Stimulated activated effector memory CD8-positive, alpha-beta T cell treated with anti-CD3 and anti-CD28 coated beads, Interleukin-12 subunit alpha, Interleukin-12 subunit beta, amount 100 ng/mL, for 72 hours (primary cell): Measurements from ENCODE around the gene UVSSA.

Experiments used
- ATAC-seq: fragments of 150-1000 bp; cut with Tn5 transposase; 2 replicates; pipeline ENCODE4 v1.10.0; 2021
- DNase-seq, 2 donors: peaks; one replicate each; pipeline ENCODE4 v3.0.0; 2021 to 2022; ENCODE audit warnings: low spot score in 2 of 2
- H3K27ac Mint-ChIP-seq: one replicate; pipeline ENCODE4 v1.8.0; 2022; ENCODE audit warnings: mild to moderate bottlenecking, mixed read lengths
- H3K36me3 Mint-ChIP-seq: one replicate; pipeline ENCODE4 v1.8.0; 2022; ENCODE audit warnings: mild to moderate bottlenecking, mixed read lengths
- H3K4me1 Mint-ChIP-seq: one replicate; pipeline ENCODE4 v1.8.0; 2022; ENCODE audit warnings: mixed read lengths
- H3K4me3 Mint-ChIP-seq: one replicate; pipeline ENCODE4 v1.8.0; 2022; ENCODE audit warnings: mild to moderate bottlenecking, mixed read lengths
- H3K9me3 Mint-ChIP-seq: one replicate; pipeline ENCODE4 v1.8.0; 2022; ENCODE audit warnings: mixed read lengths

The UVSSA gene

GRCh38 chr4:1349359-1350168 lies 2.6 kb downstream of the UVSSA start:
- no peak for DNase-seq
- Mint-ChIP-seq H3K27ac (peak overlapping the region; percentile 89), H3K9me3 (no peaks in the 10 kb centered on the region), H3K4me1 (peaks cover 40% of the 10 kb centered on the region), H3K4me3 (no peak overlapping the region), H3K36me3 (peaks cover 13% of the 10 kb centered on the region)
- no peak for ATAC-seq

DNA sequence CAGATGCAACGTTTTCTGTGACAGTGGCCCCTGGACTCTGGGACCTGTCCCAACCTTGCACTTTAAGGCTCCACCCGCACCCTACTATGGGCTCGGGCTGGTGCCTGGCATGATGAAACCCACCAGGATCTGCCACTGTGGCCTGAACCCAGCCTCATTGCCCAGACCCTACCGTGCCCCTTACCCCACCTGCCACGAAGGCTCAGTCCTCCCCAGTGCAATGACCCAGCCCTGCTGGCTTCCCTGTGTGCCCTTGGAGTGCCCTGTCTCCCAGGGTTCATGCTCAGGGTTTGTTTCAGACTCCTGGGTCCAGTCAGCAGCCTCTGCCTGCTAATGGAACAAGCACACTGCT lies 3.1 kb downstream of the UVSSA start:
- H3K9me3 Mint-ChIP-seq = no peaks in the 10 kb centered on the region

DNA sequence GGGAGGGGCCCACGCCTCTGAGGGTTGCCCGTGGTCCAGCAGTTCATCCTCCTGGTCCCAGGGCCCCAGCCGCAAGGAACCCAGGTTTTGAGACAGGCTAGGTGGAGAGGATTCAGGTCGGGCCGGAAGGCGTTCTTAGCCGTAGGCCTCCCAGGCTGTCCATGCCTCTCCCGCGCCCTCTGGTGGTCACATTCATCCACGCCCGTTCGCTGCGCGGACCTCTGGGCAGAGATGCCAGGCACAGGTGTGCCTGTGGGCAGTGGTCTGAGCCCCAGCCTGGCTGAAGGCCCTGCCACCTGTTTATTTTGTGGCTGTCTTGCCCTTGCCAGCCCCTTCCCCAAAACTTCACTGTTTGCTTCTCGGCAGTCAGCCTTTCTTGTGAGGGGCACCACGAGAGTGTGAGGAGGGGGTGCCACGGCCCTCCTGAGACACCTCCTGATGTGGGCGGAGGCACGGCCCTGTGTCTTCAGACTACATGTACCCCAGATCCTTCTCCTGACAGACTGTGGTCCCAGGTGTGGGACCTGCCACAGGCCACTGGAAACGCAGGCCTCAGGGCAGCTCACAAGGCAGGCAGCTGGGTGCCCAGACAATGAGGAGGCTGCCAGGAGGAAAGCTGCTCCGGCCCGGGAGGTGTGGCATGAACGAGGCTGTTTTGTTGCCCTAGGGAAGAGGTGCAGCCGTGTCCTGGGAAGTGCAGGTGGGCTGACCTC lies 5.0 kb downstream of the UVSSA start:
- Mint-ChIP-seq H3K27ac (peak overlapping the region; percentile 88), H3K4me3 (no peak overlapping the region), H3K9me3 (no peaks in the 10 kb centered on the region), H3K4me1 (peaks cover 26% of the 10 kb centered on the region), H3K36me3 (no peaks in the 10 kb centered on the region)
- peak; percentile 97 to 98 for DNase-seq
- ATAC-seq = peak; percentile 56

More for the DNA sequence above, 3.1 kb downstream of the UVSSA start:
- DNase-seq (no peak), ATAC-seq (no peak)
- Mint-ChIP-seq H3K27ac (peak overlapping the region; percentile 89), H3K36me3 (peaks cover 7% of the 10 kb centered on the region), H3K4me1 (peaks cover 34% of the 10 kb centered on the region), H3K4me3 (no peak overlapping the region)

DNA sequence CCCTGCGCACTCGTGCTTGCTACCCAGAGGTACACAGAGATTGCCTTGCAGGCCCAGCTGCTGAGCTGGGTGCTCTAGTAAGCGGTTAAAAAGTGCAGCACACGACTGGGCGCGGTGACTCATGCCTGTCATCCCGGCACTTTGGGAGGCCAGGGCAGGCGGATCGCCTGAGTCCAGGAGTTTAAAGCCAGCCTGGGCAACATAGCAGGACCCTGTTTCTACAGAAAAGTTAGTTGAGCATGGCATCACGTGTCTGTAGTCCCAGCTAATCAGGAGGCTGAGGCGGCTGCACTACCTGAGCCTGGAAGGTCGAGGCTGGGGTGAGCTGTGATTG lies 5.5 kb downstream of the UVSSA start:
- ATAC-seq (no peak), DNase-seq (no peak)
- peaks cover 26% of the 10 kb centered on the region for H3K4me1 Mint-ChIP-seq
- H3K27ac Mint-ChIP-seq = no peak overlapping the region
- no peaks in the 10 kb centered on the region for H3K36me3 Mint-ChIP-seq
- no peaks in the 10 kb centered on the region for H3K9me3 Mint-ChIP-seq
- H3K4me3 Mint-ChIP-seq = no peak overlapping the region

DNA sequence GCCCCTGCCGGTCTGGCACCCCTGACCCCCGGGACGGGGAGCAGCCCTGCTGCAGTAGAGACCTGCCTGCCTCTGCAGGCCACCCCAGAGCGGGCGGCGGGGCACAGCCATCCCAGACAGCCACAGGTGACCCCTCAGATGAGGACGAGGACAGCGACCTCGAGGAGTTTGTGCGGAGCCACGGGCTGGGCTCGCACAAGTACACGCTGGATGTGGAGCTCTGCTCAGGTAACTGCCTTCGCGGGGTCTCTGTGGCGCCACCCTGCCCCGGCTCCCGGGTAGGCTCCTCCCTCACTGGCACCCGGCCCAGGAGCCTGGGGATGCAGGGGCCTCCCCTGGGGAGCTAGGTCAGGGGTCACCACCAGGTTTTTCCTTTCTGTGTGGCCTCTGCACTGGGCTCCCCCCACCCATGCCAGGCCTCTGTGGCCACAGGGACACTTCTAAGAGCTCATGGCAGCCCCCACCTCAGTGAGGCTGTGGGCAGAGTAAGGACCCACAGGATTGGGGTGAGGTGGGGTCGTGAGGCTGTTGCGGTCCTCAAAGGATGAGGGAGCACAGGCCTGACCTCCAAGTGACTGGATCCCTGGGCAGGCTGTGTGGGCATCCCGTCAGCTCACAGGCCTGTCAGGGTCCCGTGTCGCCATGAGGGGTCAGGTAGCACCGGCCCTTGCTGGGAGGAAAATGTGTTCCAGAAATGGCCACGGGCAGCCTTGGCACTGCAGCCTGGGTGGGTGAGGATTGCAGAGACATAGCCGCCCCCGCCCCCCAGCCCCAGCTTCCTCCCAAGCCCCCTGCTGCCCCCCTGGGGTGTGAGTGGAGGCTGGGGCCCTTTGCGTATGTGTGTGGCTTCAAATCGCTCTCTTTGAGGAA lies 6.4 kb downstream of the UVSSA start:
- H3K4me1 Mint-ChIP-seq = peaks cover 21% of the 10 kb centered on the region
- no peak overlapping the region for H3K4me3 Mint-ChIP-seq
- DNase-seq (no peak), ATAC-seq (no peak)
- no peaks in the 10 kb centered on the region for H3K9me3 Mint-ChIP-seq
- no peaks in the 10 kb centered on the region for H3K36me3 Mint-ChIP-seq
- H3K27ac Mint-ChIP-seq = no peak overlapping the region

GRCh38 chr4:1354136-1354982 lies 7.4 kb downstream of the UVSSA start:
- Mint-ChIP-seq H3K4me3 (no peak overlapping the region), H3K27ac (no peak overlapping the region), H3K36me3 (no peaks in the 10 kb centered on the region), H3K9me3 (no peaks in the 10 kb centered on the region), H3K4me1 (peaks cover 13% of the 10 kb centered on the region)
- DNase-seq (no peak), ATAC-seq (no peak)

DNA sequence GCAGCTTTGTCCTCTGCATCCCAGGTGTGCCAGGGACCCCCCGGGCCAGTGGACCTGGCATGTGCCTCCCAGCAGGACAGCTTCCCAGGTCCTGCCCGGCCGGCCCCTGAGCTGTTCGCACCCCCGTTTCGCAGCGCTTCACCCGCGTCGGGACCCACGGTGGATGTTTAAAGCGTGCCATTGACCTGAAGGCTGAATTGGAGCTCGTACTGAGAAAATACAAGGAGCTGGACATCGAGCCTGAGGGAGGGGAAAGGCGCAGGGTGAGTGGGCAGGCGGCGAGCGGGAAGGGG lies 7.9 kb downstream of the UVSSA start:
- H3K4me3 Mint-ChIP-seq = no peak overlapping the region
- no peak overlapping the region for H3K27ac Mint-ChIP-seq
- no peaks in the 10 kb centered on the region for H3K36me3 Mint-ChIP-seq
- no peak for DNase-seq
- H3K4me1 Mint-ChIP-seq = peaks cover 9% of the 10 kb centered on the region
- H3K9me3 Mint-ChIP-seq = no peaks in the 10 kb centered on the region
- no peak for ATAC-seq

GRCh38 chr4:1355378-1355777 lies 8.4 kb downstream of the UVSSA start:
- Mint-ChIP-seq H3K4me1 (peaks cover 7% of the 10 kb centered on the region), H3K4me3 (no peak overlapping the region), H3K36me3 (no peaks in the 10 kb centered on the region), H3K9me3 (no peaks in the 10 kb centered on the region), H3K27ac (no peak overlapping the region)
- DNase-seq (no peak), ATAC-seq (no peak)

DNA sequence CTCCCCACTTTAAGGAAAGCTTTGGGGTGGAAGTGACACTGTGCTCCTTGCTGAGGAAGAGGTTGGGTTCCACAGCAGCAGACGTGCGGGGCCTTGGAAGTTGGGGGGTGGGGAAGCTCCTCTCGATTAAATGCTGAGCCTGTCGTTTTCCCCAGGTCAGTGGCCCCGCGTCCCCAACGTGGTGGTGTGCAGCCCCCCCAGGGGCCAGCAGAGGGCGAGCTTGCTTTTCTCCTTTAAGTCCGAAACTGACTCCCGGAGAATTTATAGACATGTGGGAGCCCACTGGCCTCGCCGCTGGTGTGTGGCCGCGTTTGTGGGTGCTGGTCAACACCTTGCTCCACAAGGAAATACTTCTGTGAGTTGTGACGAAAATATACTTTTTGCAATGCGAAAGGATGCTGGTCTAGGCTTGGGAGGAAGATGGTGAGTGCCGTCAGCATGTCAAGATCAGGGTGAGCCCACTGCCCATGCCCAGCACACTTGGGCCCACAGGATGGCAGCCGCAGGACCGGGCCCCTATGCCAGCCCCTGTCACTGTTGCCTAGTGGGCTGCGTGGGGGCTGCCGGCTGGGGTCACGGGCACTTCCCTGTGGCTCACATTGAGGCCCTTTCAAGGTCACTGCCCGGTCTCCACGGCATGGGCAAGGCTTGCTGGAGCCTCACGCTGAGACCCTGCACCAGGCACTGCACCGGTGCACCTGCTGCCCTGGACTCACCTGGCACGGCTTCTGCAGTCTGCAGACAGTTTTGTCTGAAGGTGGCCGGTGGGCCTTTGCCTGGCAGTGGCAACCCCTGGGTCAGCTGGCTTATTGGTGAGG lies 9.4 kb downstream of the UVSSA start:
- H3K36me3 Mint-ChIP-seq = no peaks in the 10 kb centered on the region
- ATAC-seq (no peak), DNase-seq (peak in 1 of 2 donors; percentile 71)
- peaks cover 6% of the 10 kb centered on the region for H3K4me1 Mint-ChIP-seq
- no peak overlapping the region for H3K4me3 Mint-ChIP-seq
- no peak overlapping the region for H3K27ac Mint-ChIP-seq
- H3K9me3 Mint-ChIP-seq = no peaks in the 10 kb centered on the region

- Mint-ChIP-seq H3K4me3 (no peak overlapping the region), H3K4me1 (no peaks in the 10 kb centered on the region), H3K36me3 (no peaks in the 10 kb centered on the region), H3K27ac (no peak overlapping the region), H3K9me3 (no peaks in the 10 kb centered on the region)
- DNase-seq (no peak), ATAC-seq (no peak)
Observed at GRCh38 chr4:1357356-1358248, 10.6 kb downstream of the UVSSA start.

DNA sequence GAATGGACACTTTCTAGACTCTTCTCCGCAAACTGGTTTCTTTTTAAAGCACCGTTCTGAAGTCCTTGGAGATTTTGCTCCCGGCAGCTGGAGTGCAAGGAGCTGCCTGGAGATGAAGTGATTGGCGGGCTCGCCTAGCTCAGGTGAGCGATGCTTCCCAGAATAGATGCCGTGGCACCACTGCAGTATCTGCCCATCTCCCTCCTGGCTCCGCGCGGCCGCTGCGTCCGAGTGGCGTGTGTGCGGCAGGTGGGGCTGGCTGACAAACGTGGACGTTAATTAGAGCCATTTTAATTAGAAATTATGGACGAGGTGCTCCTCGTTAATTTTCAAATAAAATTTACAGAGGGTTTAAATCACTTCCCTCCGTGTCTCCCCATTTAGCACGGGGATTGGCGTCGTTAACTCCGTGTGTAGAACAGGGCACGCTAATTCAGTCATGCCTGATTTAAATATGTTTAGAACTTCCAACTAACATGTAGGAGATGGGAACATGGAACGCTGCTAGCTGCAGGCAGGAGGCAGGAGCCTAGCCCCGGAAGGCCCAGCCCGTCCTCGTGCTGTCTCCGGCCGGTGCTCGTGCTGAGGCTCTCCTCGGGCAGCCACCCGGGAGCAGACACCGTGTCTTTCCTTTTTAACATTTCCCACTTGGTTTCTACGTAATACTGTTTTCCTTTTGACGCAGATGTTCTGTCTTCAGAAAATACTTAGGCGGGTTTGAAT lies 11.6 kb downstream of the UVSSA start:
- Mint-ChIP-seq H3K4me1 (no peaks in the 10 kb centered on the region), H3K4me3 (no peak overlapping the region), H3K36me3 (no peaks in the 10 kb centered on the region), H3K9me3 (no peaks in the 10 kb centered on the region), H3K27ac (no peak overlapping the region)
- ATAC-seq (no peak), DNase-seq (no peak)

DNA sequence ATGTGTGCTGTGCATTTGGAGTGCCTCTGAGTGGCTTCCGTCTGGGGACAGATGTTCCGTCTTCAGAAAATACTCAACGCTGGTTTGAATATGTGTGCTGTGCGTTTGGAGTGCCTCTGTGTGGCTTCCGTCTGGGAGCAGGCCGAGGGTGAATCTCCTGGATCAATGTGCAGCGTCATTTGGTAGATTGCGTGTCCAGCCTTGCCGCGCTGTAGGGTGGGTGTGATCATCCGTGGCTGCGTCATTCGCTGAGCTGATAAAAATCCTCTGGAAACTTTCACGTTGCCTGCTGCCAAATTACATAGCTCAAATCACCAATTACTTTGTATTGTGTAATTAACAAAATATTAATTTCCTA lies 12.1 kb downstream of the UVSSA start:
- ATAC-seq (no peak), DNase-seq (no peak)
- H3K27ac Mint-ChIP-seq = no peak overlapping the region
- no peak overlapping the region for H3K4me3 Mint-ChIP-seq
- no peaks in the 10 kb centered on the region for H3K9me3 Mint-ChIP-seq
- no peaks in the 10 kb centered on the region for H3K4me1 Mint-ChIP-seq
- H3K36me3 Mint-ChIP-seq = no peaks in the 10 kb centered on the region

- Mint-ChIP-seq H3K4me3 (no peak overlapping the region), H3K9me3 (no peaks in the 10 kb centered on the region), H3K36me3 (no peaks in the 10 kb centered on the region), H3K4me1 (no peaks in the 10 kb centered on the region), H3K27ac (no peak overlapping the region)
- DNase-seq (no peak), ATAC-seq (no peak)
Observed at GRCh38 chr4:1359976-1360375, 13.0 kb downstream of the UVSSA start.
